GM11168 (cell line): Measurements from ENCODE around the gene ZC3H15.
"Not testable (repeated sequence)": the region's sequence is repeated elsewhere in the genome, so short reads cannot be mapped to it uniquely, and the experiment has no call there.

Experiments used
- in situ Hi-C: fragments of 300-500 bp; cut with MboI; formaldehyde crosslinking; loops from one replicate; pipeline ENCODE4 v1.12.0; 2022; ENCODE audit warnings: low sequenced_read_pairs; ENCODE audit not compliant: unreplicated experiment

Gene ZC3H15

GRCh38 chr2:186485871-186486650, at the start of gene ZC3H15:
ZC3H15 (plus strand) TSS chr2:186486260; CDS start chr2:186486383, 123 bp downstream.
- in situ Hi-C loops = no loop called here

DNA sequence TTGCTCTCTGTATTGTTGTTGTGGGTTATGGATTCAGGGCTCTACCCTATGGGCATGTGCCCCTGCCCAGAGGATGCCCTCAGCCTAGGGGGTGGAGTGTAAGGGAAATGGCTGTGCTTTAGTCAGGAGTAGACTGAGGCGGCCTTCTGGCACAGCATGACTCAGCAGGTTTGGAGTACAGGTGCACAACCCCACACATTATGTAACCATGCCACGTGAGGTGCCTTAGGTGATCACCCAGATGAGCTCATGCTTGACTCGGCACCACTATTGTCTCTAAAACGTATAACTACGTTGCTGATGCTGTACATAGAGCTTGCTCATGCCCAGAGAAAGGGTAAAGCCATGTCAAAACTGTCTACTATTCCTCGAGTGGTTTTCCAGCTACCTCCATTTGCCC, 48.3 kb upstream of the ZC3H15 start:
- in situ Hi-C loops = no loop called here

- in situ Hi-C loops = not testable (repeated sequence)
Measured at GRCh38 chr2:186439673-186440095, 46.4 kb upstream of the ZC3H15 start.

DNA sequence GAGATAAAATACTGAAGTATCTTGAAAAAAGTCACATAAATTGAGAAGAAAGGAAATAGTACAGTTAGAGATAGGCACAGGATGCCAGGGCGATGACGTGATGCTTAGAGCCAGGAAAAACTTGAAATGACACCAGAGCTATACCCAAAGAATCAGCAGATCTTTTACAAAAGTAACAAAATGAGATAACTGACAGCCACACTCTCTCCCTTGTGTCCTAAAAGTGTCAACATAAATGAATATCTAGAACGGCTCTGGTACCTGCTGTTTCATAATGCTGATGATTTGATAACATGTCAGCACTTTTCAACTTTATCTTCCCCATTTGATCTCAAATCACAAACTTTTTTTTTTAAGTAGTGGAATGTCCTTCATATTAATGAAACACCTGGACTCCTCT, 45.6 kb upstream of the ZC3H15 start:
- in situ Hi-C loops = no loop called here

DNA sequence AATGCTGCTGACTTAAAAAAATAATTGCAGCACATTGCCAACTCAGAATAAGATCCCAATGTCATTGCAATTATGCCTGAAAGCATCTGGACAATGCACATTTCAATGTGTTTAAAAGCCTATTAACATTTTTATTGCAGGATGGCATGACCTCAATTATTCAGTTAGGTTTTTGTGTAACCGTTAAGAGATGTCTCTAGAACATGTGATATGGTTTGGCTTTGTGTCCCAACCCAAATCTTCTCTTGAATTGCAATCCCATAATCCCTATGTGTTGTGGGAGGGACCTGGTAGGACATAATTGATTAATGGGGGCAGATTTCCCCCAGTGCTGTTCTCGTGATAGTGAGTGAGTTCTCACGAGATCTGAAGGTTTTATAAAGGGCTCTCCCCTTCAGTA, 43.2 kb upstream of the ZC3H15 start:
- in situ Hi-C loops = no loop called here

GRCh38 chr2:186443851-186444250, 42.2 kb upstream of the ZC3H15 start:
- in situ Hi-C loops = no loop called here

- in situ Hi-C loops = no loop called here
Measured at GRCh38 chr2:186445506-186445905, 40.6 kb upstream of the ZC3H15 start.

DNA sequence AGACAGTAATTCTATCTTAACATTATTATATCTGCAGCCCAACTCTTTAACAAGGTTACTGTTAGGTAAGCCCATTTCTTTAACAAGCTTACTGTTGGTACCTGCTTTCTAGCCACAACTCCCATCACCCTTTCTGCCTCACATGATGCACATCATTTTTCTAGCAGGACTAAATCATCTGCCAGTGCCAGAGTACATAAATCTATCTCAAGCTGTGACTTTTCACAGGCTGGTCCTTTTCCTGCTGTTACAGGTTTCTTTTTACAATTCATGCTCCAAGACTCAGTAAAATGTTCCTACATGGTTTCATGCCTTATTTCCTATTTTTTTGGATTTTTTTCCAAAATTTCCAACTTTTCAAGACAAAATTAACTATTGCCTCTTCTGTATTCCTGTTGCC, 30.4 kb upstream of the ZC3H15 start:
- in situ Hi-C loops = loop anchor here (25.0 kb wide), 1 partner anchor 1168 kb away; no protein-coding TSS in a partner anchor

GRCh38 chr2:186456941-186457340, 29.1 kb upstream of the ZC3H15 start:
- in situ Hi-C loops = loop anchor here (25.0 kb wide), 1 partner anchor 1170 kb away; no protein-coding TSS in a partner anchor

DNA sequence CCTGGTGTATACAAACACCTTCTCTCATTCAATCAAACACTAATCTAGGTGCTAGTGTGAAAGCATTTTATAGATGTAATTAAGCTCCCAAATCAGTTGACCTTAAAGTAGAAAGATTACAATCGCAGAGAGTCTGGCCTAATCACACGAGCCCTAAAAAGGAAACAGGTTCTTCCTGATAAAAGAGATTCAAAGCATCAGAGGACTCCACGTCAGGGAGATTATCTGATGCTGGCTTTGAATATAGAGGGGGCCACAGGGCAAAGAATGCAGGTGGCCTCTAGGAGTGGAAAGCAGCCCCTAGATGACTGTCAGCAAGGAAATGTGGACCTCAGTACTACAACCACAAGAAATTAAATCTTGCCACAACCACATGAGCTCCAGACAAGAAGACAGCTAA, 28.2 kb upstream of the ZC3H15 start:
- in situ Hi-C loops = loop anchor here (25.0 kb wide), 1 partner anchor 1171 kb away; no protein-coding TSS in a partner anchor

- in situ Hi-C loops = loop anchor here (25.0 kb wide), 1 partner anchor 1172 kb away; no protein-coding TSS in a partner anchor
Measured at GRCh38 chr2:186459009-186459408, 27.1 kb upstream of the ZC3H15 start.

GRCh38 chr2:186460465-186460864, 25.6 kb upstream of the ZC3H15 start:
- in situ Hi-C loops = loop anchor here (25.0 kb wide), 1 partner anchor 1173 kb away; no protein-coding TSS in a partner anchor

GRCh38 chr2:186466743-186467142, 19.3 kb upstream of the ZC3H15 start:
- in situ Hi-C loops = loop anchor here (25.0 kb wide), 1 partner anchor 1179 kb away; no protein-coding TSS in a partner anchor

- in situ Hi-C loops = loop anchor here (25.0 kb wide), 1 partner anchor 1180 kb away; no protein-coding TSS in a partner anchor
Measured at GRCh38 chr2:186467421-186467820, 18.6 kb upstream of the ZC3H15 start.

DNA sequence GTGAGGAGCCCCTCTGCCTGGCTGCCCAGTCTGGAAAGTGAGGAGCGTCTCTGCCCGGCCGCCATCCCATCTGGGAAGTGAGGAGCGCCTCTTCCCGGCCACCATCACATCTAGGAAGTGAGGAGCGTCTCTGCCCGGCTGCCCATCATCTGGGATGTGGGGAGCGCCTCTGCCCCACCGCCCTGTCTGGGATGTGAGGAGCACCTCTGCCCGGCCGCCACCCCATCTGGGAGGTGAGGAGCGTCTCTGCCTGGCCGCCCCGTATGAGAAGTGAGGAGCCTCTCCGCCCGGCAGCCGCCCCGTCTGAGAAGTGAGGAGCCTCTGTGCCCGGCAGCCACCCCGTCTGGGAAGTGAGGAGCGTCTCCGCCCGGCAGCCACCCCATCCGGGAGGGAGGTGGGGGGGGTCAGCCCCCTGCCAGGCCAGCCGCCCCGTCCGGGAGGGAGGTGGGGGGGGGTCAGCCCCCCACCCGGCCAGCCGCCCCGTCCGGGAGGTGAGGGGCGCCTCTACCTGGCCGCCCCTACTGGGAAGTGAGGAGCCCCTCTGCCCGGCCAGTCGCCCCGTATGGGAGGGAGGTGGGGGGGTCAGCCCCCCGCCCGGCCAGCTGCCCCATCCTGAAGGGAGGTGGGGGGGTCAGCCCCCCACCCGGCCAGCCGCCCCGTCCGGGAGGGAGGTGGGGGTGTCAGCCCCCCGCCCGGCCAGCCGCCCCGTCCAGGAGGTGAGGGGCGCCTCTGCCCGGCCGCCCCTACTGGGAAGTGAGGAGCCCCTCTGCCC, 13.2 kb upstream of the ZC3H15 start:
- in situ Hi-C loops = loop anchor here (25.0 kb wide), 1 partner anchor 1186 kb away; no protein-coding TSS in a partner anchor

DNA sequence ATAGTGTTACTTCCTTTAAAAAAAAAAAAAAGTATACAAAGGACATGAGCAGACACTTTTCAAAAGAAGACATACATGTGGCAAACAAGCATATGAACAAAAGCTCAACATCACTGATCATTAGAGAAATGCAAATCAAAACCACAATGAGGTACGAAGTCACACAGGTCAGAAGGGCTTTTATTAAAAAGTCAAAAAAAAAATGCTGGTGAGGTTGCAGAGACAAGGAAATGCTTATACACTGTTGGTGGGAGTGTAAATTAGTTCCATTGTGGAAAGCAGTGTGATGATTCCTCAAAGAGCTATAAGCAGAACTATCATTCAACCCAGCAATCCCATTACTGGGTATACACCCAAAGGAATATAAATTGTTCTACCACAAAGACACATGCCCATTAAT, 11.8 kb upstream of the ZC3H15 start:
- in situ Hi-C loops = loop anchor here (25.0 kb wide), 1 partner anchor 1187 kb away; no protein-coding TSS in a partner anchor

DNA sequence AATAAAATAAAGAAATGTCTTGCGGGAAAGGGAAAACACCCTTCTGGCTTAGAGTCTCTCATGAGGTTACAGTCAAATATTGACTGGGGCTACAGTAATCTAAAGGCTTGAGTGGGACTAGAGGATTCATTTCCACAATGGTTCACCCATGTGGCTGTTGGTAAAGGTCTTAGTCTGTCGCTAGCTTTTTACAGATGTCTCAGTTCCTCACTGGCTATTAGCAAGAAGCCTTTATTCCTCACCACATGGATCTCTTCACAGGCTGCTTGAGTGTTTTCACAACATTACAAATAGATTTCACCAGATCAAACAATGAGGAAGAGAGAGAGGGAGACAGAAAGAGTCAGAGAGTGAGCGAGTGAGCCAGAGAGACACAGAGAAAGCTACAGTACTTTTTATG, 8.3 kb upstream of the ZC3H15 start:
- in situ Hi-C loops = no loop called here

DNA sequence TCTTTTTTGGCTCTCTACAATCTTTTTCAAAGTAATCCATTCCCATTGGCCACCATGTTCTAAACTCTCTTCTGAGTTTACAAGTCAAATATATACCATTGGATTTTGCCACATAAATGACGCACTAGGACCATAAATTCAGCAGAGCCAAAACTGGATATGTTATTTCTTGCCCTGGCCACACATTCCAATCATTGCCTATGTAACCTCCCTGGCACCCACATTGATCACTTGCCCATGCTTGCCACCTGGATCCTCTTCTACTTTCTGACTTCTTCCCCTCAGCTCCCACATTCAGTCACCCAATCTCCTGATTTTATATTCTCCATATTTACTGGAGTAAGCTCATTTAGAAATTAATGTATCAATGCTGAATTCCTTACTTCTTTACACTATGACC, 5.1 kb upstream of the ZC3H15 start:
- in situ Hi-C loops = no loop called here

GRCh38 chr2:186484062-186484735, 1.9 kb upstream of the ZC3H15 start:
- in situ Hi-C loops = no loop called here

DNA sequence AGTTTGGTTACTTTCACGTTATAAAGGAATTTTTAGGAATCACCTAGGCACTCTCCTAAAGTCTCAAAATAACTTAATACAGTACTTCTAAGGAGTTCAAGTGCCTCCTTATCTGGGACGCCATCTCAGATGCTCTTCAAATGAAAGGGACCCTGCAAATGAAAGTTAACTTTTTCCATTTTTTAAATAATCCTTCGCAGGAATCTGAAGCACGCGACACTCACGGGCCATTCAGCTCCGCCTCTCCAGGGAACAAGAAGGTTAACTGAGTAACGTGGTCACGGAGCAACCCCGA, 537 bp upstream of the ZC3H15 start:
- in situ Hi-C loops = no loop called here
